Glomerular endothelial cell (primary cell): ENCODE measurements around the gene SNX14. TPM values are rescaled to one million over a fixed set of nuclear protein-coding genes. Genes with fewer than 3 reads are reported as not detected.

Source experiments
- DNase-seq: peaks from one replicate; pipeline ENCODE4 v3.0.0-alpha.2; 2011; ENCODE audit warnings: low read depth, low spot score; ENCODE audit errors: extremely low read depth
- total RNA-seq: library from RNA; depleted of rRNA; stranded (reverse); fragments of >200 nt; gene quantifications from 2 replicates; pipeline ENCODE4 v1.2.3, GENCODE V29; 2015

Gene SNX14
- total RNA-seq, 1 donor from 2014 or later: 111 TPM

DNA sequence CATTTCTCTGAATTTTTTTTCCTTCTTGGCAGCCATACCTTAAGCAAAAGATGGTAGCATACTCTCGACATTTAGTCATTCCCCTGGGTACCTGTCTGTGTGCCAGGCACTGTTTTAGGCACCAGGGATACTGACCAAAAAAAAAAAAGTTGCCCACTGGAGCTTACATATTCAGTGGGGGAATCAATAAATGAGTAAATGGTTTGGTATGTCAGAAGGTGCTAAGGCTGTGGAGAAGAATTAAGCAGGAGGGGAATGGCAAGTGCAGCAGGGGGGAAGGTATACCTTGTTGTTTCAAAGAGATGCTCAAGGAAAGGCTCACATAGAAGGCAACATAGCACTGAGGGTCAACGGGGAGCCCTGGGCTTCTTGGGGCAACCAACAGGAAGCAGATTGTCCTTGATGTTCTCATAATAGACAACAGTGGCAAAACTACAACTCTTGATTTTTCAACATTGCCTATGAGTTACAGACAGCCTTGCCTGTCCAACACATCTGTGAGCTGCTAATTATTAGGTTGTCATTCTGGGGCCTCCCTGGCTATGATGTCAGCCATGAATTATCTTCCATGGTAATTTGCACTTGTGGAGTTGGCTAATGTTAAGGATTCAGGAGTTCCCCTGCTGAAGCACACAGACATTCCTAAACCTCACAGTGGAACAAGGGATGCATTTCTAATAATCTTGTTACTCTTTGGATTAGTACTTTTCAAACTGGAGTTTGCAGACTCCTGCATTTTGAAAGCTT lies 124.2 kb downstream of the SNX14 start:
- no peak for DNase-seq

DNA sequence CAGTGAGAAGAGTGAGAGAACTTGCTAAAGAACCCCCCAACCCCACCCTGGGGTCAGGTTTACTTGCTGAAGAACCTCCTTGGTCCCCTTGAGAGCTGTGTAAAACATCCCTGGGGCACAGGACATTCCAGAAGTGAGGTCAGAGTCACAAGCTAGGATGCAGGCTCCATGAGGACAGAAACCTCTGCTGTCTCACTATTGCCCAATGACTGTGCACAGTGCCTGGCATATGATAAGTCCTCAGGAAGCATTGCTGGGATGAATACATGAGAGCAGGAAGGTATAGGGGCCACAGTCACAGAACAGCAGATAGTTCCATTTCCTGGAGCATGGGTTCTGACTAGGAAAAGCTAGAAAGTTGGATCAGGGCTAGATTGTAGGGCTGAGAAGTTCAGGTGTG lies 125.3 kb downstream of the SNX14 start:
- DNase-seq: no peak

DNA sequence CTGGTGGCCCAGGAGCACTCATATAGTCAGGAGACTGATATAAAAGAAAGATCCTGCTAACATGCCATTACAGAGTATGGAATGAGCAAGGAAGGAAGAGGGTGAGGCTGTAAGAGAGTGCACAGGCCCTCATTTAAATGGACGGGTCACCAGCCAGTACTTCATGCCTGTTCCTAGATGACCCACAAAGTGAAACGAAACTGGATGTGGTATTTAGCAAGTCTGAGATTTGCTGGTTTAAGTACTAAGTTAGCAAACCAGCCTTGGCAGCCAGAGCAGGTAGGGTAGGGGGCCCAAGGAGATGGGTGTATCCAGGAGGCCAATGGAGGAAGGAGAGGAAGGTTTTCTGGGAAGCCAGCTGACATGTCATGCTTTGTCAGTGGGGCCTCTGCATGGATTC lies 127.9 kb downstream of the SNX14 start:
- DNase-seq: no peak

DNA sequence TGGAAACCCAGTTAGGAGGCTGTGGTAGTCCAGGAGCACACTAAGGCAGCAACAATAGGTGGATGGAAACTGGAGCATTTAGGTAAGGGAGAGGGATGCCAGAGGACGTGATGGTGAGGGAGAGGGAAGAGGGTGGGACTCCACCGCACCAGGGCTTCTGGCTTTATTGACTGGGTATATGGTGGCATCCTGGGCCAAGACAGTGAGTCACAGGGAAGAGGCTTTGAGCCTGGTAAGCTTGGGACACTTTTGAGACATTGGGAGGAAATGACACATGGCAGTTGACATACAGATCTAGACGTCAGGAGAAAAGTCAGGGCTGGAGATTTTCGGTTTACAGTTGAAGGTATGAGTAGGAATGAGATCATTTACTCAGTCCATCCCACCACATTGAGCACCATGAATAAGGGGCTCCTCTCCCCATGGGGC lies 128.9 kb downstream of the SNX14 start:
- DNase-seq: peak; percentile 87

DNA sequence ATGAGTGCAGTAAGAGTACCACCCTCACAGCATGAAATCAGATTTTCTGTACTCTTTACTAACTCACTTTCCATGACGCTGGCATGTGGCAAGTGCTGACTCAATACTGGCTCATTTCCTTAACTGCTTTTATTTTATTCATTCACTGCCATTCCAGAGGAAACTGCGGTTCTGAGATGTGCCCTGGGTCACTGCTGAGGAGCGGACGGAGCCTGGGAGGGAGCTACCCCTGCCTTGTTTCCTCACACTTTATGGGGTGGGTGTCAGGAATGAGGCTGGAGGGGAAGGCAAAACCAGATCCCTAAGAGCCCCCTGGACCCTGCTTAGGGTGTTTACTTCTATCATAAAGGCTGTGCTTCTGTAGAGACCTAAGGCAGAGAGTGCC lies 129.4 kb downstream of the SNX14 start:
- peak; percentile 97 for DNase-seq

DNA sequence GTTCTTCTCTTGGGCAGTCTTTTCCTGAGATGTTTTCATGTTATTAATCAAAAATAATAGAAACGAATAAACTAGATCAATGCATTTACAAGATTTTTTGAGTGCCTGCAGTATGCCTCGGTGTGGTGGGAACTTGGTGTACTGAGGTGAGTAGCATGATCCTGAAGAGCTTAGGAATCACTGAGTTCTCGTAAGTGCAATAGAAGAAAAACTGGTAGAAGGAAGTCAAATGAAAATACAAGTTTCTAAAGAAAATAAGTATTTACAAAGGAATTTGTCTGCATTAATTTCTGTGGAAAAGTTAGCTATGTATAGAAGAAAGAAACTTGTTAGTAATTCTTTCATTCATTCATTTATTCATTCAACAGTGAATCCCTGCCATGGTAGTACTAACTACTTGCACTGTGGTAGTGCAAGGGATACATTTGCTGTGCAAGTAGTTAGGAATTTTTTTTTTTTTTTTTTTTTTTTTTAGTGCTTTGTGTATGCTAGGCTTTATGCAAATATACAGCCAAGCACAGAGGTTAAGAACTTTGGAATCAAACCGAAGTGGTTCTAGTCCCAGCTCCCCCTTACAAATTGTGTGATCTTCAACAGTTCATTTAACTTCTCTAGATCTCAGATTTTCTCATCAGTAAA lies 129.9 kb downstream of the SNX14 start:
- no peak for DNase-seq

DNA sequence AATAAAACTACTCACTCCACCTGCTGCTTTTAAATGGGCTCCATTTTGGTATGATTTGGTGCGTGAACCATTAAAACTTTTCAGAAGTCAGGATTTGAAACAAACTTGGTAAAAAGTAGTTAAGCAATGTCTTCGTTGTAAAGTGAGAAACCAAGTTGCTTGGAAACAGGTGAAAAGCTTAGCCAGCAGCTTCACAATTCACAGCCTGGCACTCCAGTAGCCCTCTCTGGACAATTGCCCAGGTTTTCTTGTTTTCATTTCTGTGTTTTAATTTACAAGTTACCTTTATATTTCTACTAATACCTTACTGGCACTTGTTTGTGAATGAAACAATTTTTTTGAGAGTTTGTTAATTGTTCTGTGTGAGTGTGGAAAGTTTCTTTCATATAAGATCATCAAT lies 131.0 kb downstream of the SNX14 start:
- no peak for DNase-seq

DNA sequence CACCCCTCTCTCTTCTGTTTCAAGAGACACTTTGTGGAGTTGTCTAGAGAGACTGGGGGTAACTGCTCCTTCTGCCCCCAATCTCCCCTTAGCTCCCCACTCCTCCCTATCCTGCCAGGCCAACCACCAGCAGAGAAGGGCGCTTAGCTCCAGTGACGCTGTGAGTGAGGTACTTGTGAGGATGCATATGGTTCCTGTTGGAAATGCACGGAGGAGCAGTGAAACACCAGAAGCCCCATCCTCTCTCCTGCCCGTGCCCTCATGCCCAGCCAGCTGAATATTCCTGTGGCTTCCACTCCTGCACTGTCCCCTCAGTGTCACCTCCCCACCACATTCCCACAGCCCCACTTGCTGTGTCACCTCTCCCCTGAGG lies 131.9 kb downstream of the SNX14 start:
- no peak for DNase-seq

DNA sequence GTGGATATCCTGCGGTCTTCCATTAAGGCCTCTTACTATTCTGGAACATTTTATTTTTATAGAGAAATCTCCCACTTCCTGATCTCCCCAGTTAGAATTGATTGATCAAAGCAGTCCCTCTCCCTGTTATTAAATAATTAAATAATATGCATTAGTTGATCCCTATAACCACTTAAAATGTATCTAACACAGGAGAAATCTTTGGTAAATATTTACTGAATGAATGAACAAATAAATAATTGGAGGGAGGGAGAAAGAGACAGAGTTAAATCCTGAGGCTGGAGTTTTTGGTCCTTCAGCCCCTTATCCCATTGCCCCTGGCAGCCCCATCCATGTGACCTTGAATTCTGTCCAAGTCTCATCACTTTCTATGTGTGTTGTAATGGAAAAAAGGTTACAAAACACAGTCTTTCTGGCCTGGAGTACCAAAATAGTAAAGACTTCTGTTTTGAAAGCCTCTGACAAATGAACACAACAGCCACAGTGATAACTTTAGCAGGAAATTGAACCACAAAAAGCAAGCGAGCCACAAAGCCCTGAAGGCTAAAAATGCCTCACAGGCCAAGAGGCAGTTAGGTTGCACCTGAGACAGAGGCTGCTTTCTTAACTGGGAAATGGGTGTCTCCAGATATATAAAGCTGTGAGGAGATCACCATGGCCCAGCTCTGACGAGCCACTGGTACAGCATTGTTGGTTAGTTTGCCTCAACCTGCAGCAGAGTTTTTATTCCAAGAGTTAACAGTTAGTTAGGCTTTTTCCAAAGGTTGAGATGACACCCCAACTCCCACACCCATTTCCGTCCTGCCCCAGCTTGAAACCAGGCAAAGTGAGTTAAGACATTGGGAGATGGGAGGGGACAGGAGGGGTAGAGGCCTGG lies 132.5 kb downstream of the SNX14 start:
- no peak for DNase-seq

DNA sequence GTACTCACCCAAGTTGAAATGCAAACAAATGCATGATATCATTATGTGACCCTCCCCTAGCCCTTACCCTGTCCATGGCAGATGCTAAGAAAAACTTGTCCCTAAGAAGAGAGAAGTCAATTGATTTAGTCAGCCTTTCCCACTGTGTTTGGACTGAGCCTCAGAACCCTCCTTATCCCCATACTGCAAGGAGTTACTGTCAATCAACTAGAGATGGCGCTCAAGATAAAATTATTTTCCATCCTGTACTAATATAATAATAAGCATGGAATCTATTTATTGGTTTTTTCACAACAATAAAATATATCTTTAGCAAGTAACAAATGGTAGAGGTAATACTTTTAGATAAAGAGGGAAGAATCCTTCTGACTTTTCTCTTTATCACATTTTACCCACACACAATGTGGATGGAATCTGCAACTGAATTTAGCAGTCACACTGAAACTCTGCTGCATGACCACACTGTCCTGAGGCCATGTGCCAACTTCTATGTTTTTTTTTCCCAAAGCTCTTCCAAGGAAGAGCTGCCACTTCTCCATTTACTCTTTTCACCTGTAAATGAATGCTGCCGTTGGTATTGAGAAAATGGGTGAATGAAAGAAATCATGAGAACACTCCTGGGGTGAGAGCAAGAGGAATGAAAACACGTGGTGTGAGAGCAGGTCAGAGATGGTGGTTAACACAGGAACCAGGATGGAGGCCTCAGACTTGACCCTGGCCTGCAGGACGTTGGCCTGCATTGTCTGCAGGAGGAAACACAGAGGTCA lies 133.3 kb downstream of the SNX14 start:
- no peak for DNase-seq

DNA sequence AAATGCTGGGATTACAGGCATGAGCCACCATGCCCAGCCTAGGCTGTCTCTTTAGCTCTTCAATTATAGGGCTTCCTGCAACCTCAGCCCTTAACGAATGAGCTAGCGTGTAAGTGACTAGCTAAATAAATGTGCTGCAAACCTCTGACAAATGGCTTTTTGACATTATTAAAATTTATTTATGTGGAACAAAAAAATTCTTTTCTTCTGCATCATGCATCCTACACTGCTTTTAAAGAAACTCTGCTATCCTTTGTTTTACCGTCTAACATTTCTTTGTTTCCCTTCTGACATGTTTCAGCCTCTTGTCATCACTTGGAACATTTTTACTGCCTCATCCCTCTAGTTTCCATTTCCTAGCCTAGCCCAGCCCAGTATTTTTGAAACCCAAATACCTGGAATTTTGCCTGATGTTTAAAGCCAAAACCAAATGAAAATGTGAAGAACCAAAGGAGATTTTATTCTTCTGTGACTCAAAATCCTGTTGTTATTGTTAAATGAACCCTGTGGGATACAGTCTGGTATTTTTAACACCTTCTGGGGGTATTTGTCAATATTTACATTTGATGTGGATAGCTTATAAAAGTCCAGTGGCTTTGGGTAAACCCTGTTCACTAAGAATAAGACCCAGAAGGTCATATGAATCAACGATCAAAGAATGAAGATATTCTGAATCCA lies 134.3 kb downstream of the SNX14 start:
- no peak for DNase-seq

DNA sequence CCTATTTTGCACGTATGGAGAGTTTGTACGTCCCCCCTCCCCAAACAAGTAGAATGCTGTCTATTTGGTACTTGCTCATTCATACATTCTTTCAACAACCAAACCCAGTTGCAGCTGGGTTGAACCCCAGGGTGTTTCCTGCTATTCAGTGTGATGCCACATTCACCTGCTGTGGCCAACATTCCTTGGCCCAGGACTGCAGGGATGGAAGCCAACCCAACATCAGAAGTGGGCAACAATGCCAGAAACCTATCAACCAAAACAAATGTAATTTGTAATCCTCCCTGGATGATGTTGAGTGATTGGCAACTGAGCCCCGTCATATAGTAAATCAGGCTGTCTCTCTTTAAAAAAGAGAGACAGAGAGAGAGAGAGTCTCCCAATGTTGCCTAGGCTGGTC lies 134.9 kb downstream of the SNX14 start:
- no peak for DNase-seq

DNA sequence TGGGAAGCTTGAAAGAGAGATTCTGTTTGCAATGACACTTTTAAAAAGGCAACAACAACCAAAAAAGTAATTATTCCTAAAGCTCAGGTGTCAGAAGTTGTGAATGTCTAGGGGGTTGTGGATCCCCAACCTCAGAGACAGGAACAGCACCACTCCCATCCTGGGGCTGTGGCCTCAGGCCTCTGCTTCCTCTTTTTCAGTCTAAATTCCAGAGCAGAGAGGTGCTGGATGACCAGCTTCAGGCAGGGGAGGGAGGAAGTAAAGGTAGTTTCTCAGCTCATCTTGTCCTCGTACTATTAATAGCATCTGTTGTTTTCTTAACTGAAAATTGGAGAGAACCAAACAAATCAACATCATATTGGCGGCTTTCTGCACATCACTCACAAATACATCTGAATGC lies 135.5 kb downstream of the SNX14 start:
- no peak for DNase-seq

DNA sequence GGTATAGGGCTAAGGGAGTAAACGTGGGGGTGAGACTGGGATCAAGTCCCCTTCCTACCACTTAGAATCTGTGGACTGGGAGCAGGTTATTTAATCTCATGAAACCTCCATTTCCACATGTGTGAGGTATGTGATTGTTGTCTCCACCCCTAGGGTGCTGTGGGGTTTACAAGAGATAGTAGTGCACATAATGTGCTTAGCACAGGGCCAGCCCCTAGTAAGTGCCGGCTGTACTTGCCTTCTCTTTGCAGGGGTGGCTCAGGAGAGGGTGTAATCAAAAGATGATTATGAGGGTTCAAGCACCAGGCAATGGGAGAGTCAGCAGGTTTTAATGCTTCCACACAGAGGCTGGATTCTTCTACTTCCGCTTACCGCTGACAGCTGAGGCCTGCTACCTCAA lies 136.9 kb downstream of the SNX14 start:
- no peak for DNase-seq

Other genes starting within 250 kb of the SNX14 start
- gene NT5E, start 143.8 kb downstream of the SNX14 start, total RNA-seq: 140 and 201 TPM in 2 replicates
- 66.6 and 76.4 TPM in 2 replicates for gene SYNCRIP, start 49.0 kb upstream of the SNX14 start, total RNA-seq